Kidney capillary endothelial cell (primary cell): ENCODE measurements around the gene ACOXL.

Experiments used
- DNase-seq: peaks from one replicate; pipeline ENCODE4 v3.0.0-alpha.2; 2018; ENCODE audit warnings: low spot score

ACOXL gene

DNA sequence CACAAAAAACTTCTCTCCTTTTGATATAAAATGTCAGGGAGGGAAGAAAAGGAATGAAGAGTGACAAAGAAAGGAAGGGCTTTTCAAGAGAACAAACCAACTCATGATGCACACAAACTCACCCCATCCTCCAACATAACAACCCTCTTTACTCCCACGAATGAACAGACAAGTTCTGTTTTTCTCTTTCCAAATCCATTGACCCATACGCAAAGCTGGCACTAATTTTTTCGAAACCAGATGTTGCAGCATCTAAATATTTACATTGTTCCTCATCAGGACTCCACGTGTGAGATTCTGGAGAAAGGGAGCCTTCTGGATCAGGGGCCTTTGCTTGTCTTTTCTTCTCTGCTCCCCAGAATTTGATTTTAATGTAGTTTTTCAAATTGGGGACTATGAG, 245.0 kb downstream of the ACOXL start:
- no peak for DNase-seq

DNA sequence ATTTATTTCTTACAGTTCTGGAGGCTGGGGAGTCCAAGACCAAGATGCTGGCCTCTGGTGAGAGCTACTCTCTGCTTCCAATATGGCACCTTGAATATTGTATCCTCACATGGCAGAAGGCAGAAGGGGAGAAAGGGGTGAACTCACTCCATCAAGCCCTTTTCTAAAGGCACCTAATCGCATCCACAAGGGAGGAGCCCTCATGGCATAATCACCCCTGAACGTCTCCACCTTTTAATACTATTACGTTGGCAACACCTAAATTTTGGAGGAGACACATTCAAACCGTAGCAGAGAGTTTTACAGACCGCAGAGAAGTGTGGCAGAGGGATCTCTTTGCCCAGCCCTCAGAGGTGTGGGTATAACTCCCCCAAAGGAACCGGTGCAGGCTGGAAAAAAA, 245.8 kb downstream of the ACOXL start:
- no peak for DNase-seq

DNA sequence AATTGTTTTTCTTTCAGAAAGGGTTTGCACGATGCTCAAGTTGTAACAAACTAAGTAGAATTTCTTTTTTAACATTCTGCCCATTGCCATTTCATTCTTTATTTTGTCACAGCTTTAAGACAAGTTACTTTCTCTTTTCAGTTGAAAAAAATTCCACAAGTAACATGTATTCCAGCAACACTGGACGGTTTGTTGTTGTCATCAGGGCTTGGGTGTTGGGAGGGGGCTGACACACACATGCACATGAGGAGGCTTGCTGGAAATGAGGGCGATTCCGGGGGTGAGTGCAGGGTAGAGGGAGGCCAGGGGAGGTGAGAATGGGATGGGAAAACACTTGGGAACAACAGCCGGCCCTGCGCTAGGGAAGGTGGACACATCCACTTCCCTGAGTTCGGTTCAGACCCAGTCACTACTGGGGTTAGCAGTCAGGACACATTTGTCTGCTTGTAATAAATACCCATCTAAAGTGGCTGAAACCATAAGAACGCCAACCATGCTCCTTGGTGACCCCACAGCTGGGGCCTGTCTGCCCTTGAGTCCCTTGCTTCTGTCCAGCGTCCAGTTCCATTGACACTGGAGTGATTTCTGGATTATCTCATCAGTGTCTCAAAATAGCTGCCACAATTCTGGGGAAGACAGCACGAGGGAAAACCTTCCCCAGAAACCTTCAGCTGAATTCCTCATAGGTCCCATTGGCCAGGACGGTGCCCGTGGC, 246.5 kb downstream of the ACOXL start:
- DNase-seq: no peak

DNA sequence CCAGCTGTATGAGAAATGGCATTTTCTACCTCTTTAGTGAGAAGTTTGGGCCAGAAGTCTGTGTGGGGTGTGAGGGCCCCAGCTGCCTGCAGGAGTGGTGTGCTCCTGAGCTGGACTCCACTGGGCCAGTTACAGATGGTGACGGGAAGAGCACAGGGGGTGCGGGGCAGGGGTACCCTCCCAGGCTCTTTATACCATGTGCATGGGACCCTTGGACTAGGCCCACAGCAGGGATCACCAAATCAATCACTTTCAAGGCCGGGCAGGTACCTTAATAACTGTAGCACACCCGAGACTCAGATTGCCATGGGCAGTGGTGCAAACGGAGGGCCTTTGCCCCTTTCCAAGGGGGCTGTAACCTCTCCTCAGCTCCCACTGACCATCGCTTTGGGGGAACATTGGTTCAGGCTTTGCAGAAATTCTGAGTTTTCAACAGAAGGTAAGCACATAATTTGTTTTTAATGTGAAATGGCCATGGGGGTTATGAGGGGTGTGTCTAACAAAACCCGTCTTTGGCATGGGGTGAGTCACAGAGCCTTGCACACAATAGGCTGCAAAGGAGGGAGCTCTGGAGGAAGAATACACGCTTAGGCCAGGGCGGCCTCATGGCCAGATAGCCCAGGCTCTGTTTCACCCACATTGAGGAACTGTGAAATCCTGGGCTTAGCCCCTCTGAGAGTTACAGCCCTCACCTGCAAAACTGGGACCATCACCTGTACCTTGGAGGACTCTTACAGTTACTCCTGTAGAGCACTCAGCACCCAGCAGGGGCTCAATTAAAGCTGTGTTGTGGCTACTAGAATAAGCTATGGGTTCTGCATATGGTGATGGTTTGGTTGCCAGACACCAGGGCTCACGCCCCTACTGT, 247.3 kb downstream of the ACOXL start:
- DNase-seq: no peak

DNA sequence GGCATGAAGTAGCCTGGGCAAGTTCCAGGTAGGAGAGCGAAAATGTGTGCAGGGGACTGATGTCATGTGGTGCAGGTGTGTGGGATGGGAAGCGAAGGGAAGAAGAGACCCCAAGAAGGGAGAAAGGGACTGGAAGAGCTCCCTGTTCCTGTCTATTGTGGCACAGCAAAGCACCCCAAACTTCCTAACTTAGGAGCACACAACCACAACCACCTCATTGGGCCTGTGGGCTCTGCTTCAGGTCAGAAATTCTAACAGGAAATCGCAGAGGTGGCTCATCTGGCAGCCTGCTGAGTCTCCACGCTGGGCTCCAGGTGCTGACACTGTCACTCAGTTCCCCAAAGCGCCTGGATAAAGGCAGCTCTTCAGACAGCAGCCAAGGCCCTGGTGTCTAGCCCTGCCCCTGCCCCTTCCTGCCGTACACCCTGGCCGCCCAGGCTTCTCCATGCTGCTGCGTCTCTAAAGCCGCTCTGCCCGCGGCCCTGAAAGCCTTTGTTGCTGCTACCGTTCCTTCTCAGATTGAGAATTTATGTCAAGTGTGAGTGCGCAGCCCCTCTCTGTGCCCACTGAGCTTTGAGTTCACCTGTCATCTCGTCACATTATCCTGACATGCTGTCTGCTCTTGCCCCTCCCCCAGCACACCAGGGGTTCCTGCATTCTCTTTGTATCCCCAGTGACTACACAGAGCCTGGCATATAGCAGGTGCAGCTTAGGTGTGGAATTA, 248.1 kb downstream of the ACOXL start:
- no peak for DNase-seq

DNA sequence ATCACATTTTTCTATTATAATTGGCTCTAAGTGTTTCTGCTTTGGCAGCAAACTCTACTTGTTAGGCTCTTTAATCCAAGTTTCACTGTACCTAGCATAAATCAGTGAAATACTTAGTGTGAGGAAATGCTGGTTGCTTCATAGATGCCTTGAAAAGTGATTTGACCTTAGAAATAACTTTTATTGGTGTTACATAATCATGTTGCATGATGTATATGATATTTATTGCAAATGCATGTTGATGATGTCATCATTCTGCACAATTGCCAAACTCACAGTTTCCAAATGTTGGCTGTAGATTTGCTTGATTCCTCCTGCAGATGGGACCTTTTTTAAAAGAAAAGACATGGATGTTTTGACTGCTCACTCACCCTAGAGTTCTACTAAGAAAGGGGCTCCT, 250.8 kb downstream of the ACOXL start:
- no peak for DNase-seq

DNA sequence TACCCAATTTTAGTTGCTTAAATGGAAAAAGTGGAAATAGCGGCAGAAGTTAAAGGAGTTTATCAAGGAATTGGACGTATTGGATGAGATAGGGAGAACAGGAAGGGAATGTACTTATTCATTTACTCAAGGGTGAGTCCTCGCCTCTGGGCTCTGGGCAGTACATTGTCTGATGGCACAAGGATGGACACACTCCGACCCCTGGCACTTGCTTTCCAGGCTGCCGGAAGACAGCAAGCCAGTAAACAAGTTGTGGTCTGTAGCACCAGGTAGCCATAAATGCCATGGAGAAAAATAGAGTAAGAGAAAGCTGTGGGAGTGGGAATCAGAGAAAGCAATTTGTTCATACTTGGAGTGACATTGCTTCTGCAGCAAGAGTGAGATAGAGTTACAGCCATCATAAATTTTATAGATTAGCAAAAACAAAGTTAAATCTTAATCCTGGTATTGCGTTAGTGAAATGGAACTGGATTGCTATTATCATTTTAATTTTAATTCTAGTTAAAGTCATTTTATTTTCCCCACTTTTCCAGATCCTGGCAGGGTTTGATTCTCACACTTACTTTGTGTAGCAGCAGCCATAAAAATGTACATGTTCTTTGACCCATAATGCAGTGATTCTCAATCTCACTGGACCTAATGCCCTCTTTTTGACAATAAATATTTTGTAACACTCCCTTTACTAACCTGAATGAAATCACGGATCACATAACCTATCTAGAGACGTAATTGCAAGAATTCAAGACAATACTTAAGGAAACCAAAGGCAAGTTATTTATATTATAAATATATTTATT, 252.5 kb downstream of the ACOXL start:
- no peak for DNase-seq

DNA sequence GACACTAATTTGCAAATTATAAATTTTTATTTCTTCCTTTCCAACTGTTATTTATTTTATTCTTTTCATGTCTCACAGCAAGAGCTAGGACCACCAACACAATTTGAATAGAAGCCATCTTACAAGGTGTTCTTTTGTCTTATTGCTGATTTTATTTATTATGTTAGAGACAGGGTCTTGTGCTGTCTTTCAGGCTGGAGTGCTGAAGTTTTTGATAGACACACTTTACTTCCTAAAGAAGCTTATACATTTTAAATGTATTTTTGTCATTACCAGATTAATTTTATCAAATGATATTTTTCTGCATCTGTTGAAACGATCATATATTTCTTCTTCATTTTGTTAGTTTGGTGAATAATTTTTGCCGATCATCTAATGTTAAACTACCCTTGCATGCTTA, 258.1 kb downstream of the ACOXL start:
- DNase-seq: no peak

DNA sequence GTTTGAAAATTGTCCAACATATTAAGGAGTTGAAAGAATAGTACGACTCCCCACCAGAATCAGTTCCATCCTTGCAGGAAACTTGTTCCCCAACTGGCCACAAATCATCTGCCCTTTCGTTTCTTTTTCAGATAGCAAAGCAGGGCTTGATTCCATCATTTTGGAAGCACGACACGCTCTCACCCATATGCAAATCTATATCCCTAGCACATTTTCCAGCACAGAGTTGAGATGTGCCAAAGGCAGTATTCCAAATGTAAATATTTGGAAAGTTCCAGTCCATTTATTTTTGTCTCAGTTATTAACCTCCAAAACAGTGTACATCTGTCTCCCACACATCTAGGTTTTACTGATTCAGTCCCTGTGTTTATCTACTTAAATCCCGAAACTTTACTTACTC, 259.5 kb downstream of the ACOXL start:
- DNase-seq: no peak

DNA sequence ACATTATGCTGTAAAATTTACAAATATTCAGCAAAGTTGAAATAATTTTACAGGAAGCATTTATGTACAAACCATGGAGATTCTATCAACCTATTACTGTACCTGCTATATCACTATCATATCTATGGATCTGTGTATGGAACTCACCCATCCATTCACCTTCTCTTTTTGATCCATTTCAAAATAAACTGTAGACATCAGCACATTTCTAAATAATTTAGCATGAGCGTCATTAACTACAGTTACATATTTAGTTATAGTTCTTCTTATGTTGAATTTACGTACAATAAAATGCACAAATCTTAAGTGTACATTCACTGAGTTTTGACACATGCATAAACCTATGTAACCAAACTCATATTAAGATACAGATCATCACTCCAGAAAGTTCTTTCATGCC, 260.5 kb downstream of the ACOXL start:
- DNase-seq: no peak

DNA sequence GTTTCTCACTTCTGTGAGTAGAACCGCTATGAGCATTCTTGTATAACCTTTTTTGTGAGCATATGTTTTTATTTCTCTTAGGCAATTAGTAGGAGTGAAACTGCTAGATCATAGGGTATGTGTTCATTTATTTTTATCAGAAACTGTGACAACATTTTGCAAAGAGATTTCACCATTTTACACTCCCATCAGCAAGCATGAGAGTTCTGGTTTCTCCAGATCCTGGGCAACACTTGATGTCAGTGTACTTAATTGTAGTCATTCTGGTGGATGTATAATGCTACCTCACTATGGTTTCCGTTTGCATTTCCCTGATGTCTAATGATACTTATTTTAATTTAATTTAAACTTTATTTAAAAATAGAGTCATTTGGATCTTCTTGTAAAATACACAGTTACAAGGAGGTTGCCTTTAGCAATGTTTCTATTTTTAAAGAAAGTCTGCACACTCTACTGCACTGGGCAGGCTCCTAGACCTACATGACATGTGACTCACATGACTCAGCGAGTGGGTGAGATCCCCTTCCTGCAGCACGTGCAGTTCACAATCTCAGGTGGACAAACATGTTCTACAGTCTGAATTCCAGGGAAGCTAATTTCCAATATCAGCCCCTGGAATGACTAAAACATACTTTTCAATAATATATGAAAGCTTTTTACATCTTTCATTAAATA, 261.3 kb downstream of the ACOXL start:
- DNase-seq: no peak

DNA sequence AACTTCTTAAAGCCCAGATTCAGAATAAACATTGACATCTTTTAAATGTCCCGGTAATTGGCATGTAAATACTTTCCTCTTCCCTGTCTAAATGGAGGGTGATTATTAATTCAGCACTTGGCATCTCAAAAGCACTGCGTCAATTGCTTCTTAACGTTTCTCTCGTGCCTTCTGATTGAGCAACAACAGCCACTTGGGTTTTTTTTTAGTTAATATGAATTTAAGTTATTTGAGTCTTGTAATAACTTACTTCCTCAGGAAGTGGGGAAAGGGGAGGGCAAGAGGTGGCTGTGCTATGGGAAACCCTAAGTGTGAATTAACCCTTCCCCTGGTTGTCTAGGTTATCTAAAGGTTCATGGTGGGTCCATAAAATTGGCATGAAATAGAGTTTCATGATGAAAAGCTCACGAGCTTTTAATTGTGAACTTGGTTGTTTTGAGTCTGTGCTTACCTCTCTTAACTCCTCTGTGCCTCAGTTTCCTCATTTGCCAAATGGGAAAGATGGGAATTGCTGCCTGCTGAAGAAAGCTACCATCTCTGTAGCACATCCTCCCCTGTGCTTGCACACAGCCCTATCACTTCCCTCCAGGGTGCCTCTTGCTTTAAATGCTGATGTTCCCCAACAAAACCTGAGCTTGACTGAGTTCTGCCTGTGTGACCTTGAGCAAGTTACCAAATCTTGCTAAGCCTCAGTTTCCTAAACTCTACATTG, 262.0 kb downstream of the ACOXL start:
- no peak for DNase-seq

DNA sequence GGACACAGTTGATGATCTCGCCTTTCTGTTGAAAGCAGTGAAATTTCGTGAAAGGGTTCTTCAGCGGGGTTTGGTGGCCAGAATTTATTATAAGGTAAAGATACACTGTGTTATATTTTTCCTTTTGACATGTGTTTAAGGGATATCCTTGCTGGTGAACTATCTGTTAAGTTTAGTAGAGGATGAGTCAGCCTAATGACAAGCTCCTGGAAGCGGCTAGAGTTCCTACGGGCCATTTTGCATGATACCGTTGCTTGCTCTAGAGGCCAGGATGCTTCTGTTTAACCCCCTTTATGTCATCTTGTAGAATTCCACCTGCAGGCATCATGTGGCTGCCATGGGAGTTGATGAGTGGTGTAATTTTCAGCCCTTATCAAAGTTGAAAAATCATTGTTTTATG, 263.5 kb downstream of the ACOXL start:
- no peak for DNase-seq

DNA sequence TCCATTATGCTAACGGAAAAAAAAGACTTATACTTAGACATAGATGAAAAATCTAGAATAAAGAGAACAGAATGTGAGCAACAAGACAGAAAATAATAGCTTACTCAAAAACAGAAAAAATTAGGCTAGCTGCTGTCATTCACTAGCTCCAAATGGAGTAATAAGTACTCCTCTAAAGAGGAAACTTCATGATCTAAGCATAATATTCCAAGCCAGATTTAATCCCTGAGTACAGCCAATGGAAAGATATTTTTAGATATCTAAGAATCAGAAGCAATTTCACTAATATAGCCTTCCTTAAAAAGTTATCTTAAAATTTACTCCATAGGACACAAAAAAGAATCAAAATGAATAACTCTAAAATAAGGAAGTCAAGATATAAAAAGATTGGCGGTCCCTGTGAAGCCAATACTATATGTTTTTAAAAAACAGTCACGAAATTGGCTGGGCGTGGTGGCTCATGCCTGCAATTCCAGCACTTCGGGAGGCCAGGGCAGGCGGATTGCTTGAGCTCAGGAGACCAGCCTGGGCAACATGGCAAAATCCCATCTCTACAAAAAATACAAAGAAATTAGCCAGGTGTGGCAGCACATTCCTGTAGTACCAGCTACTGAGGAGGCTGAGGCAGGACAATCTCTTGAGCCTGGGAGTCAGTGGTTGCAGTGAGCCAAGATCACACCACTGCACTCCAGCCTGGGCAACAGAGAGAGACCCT, 265.1 kb downstream of the ACOXL start:
- no peak for DNase-seq

DNA sequence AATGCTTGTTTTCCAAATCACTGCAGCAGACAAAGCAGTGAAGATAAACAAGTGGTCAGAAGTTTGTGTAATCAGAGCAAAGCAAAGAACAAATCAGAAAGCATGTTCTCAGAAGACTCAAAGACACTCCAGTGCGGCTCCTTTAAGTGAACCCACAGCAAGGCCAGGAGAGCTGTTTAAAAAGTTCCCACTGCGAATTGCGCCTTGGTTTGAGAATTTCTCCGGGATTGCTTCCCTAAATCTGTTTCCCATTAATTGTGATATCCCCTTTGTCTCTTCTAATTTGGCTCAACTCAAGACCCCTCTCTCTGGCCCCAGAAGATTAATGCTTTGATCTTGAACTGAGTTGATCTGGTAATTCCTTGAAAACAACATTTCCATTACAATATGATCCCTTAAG, 265.9 kb downstream of the ACOXL start:
- no peak for DNase-seq

DNA sequence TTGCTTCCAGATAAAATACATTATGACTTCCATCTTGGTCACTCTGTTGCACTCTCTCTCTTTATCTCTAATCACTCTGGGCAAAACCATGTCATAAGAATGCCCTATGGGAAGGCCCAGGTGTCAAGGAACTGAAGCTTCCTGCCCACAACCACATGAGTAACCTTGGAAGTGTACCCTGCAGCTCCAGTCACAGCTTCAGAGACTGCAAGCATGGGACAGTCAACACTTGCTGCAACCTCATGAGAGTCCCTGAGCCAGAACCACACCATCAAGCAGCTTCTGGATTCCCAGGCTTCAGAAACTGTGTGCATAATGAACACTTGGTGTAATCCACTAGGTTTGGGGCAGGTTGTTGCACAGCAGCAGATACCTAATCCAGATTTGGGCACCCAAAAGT, 267.3 kb downstream of the ACOXL start:
- no peak for DNase-seq

DNA sequence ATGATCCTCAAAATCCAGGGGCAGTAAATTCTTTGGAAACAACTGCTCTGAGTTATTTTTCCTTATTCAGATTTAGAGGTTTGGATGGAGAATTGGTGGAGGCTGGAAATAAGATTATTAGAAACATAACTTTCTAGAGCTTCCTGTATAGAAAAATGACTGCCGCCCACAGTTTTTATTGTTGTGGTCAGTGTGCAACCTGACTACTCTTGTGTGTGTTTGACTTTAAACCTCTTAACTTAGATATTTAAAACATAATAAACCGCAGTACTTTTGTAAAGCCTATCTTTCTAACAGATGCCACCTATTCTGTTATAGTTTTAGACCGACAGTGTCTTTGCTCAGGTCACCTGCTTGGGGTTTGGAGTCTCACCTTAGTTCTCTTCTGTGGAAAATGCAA, 272.9 kb downstream of the ACOXL start:
- DNase-seq: no peak

DNA sequence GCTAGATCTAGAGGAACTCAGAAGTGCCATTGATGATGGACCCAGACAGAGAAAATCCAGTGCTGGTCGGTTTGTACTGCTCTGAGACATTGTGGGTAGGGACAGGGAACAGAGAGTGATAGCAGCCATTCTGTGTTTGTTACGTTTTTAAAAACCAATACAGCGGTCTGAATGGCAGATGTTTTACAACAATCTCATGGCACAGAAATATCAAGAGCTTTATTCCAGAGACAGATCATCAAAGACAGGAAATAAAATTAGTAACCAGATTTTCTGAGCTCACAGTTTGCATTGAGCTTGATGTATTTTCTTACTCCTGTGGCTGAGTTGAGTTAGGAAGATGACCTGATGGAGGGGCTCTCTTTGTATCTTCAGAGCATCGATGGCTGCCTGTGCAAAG, 273.4 kb downstream of the ACOXL start:
- no peak for DNase-seq

DNA sequence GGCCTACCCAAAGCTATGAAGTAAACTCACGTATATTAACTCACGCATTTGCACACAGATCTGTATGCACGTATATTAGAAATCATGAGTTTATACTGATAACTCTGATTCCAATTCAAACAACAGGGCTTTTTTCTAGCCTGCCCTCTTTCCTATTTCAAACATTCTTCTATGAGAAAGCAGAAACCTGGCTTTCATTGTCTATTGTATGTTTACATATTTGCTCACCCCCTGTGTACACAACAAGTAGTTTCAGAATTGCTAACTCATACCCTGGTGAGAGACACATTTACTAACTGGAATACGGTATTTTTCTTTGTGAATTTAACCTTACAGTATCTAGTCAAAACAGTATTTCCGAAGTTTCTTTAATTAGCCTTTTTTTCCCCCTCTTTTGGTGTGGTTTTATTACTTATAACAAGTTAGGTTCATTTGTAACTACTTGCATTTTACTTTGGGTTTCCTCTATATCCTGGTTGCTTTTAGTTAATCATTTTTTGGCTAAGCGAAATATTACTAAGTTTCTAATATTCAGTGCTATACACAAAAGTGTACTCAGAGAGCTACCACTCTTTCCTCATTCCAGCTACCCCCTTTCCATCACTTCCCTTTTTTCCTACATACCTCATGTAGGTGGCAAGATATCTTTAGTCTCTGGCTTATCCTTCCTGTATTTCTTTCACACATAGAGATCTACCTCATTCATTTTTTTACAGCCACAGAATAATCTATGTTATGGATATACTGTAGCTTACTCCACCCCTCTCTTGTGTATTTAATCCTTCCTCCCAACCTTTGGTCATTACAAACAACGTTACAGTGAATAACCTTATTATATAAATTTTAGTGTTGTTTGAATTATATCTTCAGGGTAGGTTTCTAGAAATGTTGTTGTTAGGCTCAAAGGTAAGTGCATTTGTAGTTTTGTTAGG, 275.6 kb downstream of the ACOXL start:
- DNase-seq: no peak
